K562 (cell line): Measurements from ENCODE around the gene CSNK1A1L.

Source experiments
- BHLHE40 ChIP-seq: IDR thresholded peaks from 2 replicates; pipeline ENCODE4 v1.6.1; 2011; ENCODE audit warnings: low read length, improper control_type of control experiment
- BMI1 ChIP-seq: fragments of 150-350 bp; IDR thresholded peaks from 2 replicates; pipeline ENCODE4 v1.6.1; 2014; ENCODE audit warnings: low read length
- CREM ChIP-seq: IDR thresholded peaks from 2 replicates; pipeline ENCODE4 v1.6.1; 2014; ENCODE audit warnings: antibody characterized with exemption, low read depth
- CTCF ChIP-seq, 3 experiments: IDR thresholded peaks in 2 of 3; conservative IDR thresholded peaks in 1 of 3; 2 replicates each; pipeline ENCODE4 v1.5.1; 2011 to 2012; ENCODE audit warnings: low read length in 3 of 3, mild to moderate bottlenecking in 3 of 3, control low read depth in 2 of 3, improper control_type of control experiment in 1 of 3, inconsistent platforms in 1 of 3, low read depth in 1 of 3, mixed read lengths in 1 of 3, moderate library complexity in 1 of 3; ENCODE audit not compliant: insufficient read depth in 2 of 3
- E2F5 ChIP-seq: sonication (generic); formaldehyde crosslinking; IDR thresholded peaks from 2 replicates; pipeline ENCODE4 v1.8.0; 2022; ENCODE audit warnings: mild to moderate bottlenecking, missing genetic modification reagents
- ETV6 ChIP-seq, 3 experiments: fragments of 150-350 bp in 1 of 3; sonication (generic) in 1 of 3; formaldehyde crosslinking in 1 of 3; IDR thresholded peaks; 2 replicates each; pipeline versions ENCODE4 v1.6.1 to v1.8.0; 2014 to 2022; ENCODE audit warnings: borderline replicate concordance in 2 of 3, low read depth in 2 of 3, antibody characterized with exemption in 1 of 3, low read length in 1 of 3, mild to moderate bottlenecking in 1 of 3, missing genetic modification reagents in 1 of 3
- HBP1 ChIP-seq: fragments of 450-650 bp; formaldehyde crosslinking; IDR thresholded peaks from 2 replicates; pipeline ENCODE4 v1.4.0; 2022; ENCODE audit warnings: missing genetic modification characterization
- OTX1 ChIP-seq: fragments of 450-650 bp; formaldehyde crosslinking; IDR thresholded peaks from 2 replicates; pipeline ENCODE4 v1.4.0; 2022; ENCODE audit warnings: mild to moderate bottlenecking
- PCBP2 ChIP-seq: fragments of 200-400 bp; formaldehyde crosslinking; IDR thresholded peaks from 2 replicates; pipeline ENCODE4 v1.6.1; 2018; ENCODE audit warnings: low read length, low read depth, mild to moderate bottlenecking, moderate library complexity; ENCODE audit not compliant: poor library complexity, severe bottlenecking
- POLR2AphosphoS5 ChIP-seq: IDR thresholded peaks from 2 replicates; pipeline ENCODE4 v1.6.1; 2011; ENCODE audit warnings: mild to moderate bottlenecking, low read depth, low read length, moderate library complexity; ENCODE audit not compliant: control insufficient read depth, insufficient read depth
- XRCC5 ChIP-seq: fragments of 200-400 bp; formaldehyde crosslinking; IDR thresholded peaks from 2 replicates; pipeline ENCODE4 v1.6.1; 2017; ENCODE audit warnings: low read depth, mild to moderate bottlenecking, low read length
- ZNF165 ChIP-seq: fragments of 250-450 bp; sonication (Bioruptor Pico); IDR thresholded peaks from 2 replicates; pipeline ENCODE4 v1.4.0; 2020; ENCODE audit warnings: borderline replicate concordance
- ZZZ3 ChIP-seq: fragments of 450-650 bp; IDR thresholded peaks from 2 replicates; pipeline ENCODE4 v1.6.1; 2016; ENCODE audit warnings: antibody characterized with exemption, mild to moderate bottlenecking, moderate library complexity

GRCh38 chr13:37148501-37148900, 43.0 kb upstream of the CSNK1A1L start:
- TF ChIP-seq ZNF165 (CRISPR knock-in tag) (no peak), ETV6 (IDR thresholded peaks at IDR 0.05; ENCODE audit: borderline replicate concordance in 1 of 2, low read depth in 2 of 2, low read length in 1 of 2) (no peak), ETV6 (CRISPR knock-in tag; IDR thresholded peaks at IDR 0.05; ENCODE audit: borderline replicate concordance) (no peak), HBP1 (CRISPR knock-in tag) (no peak), CTCF (IDR thresholded peaks at IDR 0.05 in 2 of 3, conservative IDR thresholded peaks at IDR 0.05 in 1 of 3; ENCODE audit: insufficient read depth in 2 of 3, low read depth in 1 of 3, low read length in 3 of 3) (no peak), BHLHE40 (no peak), CREM (no peak), ZZZ3 (no peak), PCBP2 (no peak), XRCC5 (no peak), E2F5 (CRISPR knock-in tag) (no peak), BMI1 (no peak), POLR2AphosphoS5 (no peak), OTX1 (CRISPR knock-in tag) (no peak)
